H1 (cell line): ENCODE data around the gene FGD4. TPM values are rescaled to one million over a fixed set of nuclear protein-coding genes. Genes with fewer than 3 reads are reported as not detected.

Experiments used
- CTCF ChIA-PET: fragments of 300-600 bp; sonication (Branson Sonifier 250); formaldehyde crosslinking; loops from one replicate; lab custom pipeline; 2021; ENCODE audit not compliant: partially characterized antibody; lab: Charles Lee
- POLR2A ChIA-PET: fragments of 300-600 bp; sonication (Branson Sonifier 250); formaldehyde crosslinking; loops from one replicate; lab custom pipeline; 2021; ENCODE audit warnings: inconsistent platforms; ENCODE audit not compliant: partially characterized antibody; lab: Charles Lee
- DNase-seq, 2 experiments: peaks; one replicate each; pipeline versions ENCODE4 v3.0.0 to v3.0.0-alpha.2; 2010 to 2022; ENCODE audit warnings: low spot score in 2 of 2, low read depth in 1 of 2, mixed read lengths in 1 of 2
- FAIRE-seq: peaks from 2 replicates; lab custom pipeline; 2011; peaks lifted over from hg19 to GRCh38; lab: Jason Lieb, UNC
- H2AFZ ChIP-seq: 2 replicates; pipeline ENCODE4 v1.8.1; 2012; ENCODE audit warnings: low read length, inconsistent platforms
- H2AK5ac ChIP-seq: 2 replicates; pipeline ENCODE4 v1.6.1; 2013; ENCODE audit warnings: low read depth, low read length
- H2BK120ac ChIP-seq: replicated peaks from 2 replicates; pipeline ENCODE3; 2013; ENCODE audit warnings: low read depth, low read length, inconsistent platforms
- H2BK12ac ChIP-seq: 2 replicates; pipeline ENCODE4 v1.6.1; 2013; ENCODE audit warnings: low read depth, low read length
- H2BK15ac ChIP-seq: 2 replicates; pipeline ENCODE4 v1.6.1; 2013; ENCODE audit warnings: low read length
- H2BK20ac ChIP-seq: 2 replicates; pipeline ENCODE4 v1.6.1; 2013; ENCODE audit warnings: low read length
- H2BK5ac ChIP-seq: 2 replicates; pipeline ENCODE4 v1.6.1; 2013; ENCODE audit warnings: low read depth, low read length
- H3K14ac ChIP-seq: 2 replicates; pipeline ENCODE4 v1.6.1; 2013; ENCODE audit warnings: inconsistent platforms; ENCODE audit not compliant: insufficient read length
- H3K18ac ChIP-seq: 2 replicates; pipeline ENCODE4 v1.6.1; 2013; ENCODE audit warnings: low read length; ENCODE audit errors: extremely low read depth
- H3K23ac ChIP-seq: 2 replicates; pipeline ENCODE4 v1.6.1; 2013; ENCODE audit warnings: inconsistent platforms; ENCODE audit not compliant: insufficient read length
- H3K23me2 ChIP-seq: 2 replicates; pipeline ENCODE4 v1.6.1; 2013; ENCODE audit warnings: low read depth, low read length
- H3K27ac ChIP-seq: 2 replicates; pipeline ENCODE4 v1.6.1; 2011; ENCODE audit warnings: low read depth, low read length, inconsistent platforms
- H3K27me3 ChIP-seq, 4 experiments: replicated peaks in 1 of 4; 1 replicate in 1 of 4; 2 replicates in 3 of 4; pipeline versions ENCODE4 v1.6.1 to v1.8.1; 2011 to 2013; ENCODE audit warnings: low read length in 3 of 4, mild to moderate bottlenecking in 3 of 4, inconsistent platforms in 2 of 4, mixed read lengths in 2 of 4, moderate library complexity in 1 of 4; ENCODE audit not compliant: control insufficient read depth in 3 of 4, insufficient read depth in 3 of 4; ENCODE audit errors: extremely low read depth in 1 of 4
- H3K36me3 ChIP-seq, 4 experiments: 2 replicates each; pipeline versions ENCODE4 v1.6.1 to v1.8.1; 2011 to 2013; ENCODE audit warnings: mild to moderate bottlenecking in 4 of 4, low read length in 3 of 4, moderate library complexity in 2 of 4, control low read depth in 1 of 4, inconsistent platforms in 1 of 4; ENCODE audit not compliant: insufficient read depth in 4 of 4, control insufficient read depth in 2 of 4
- H3K4ac ChIP-seq: replicated peaks from 2 replicates; pipeline ENCODE3; 2013; ENCODE audit warnings: low read length, low read depth, mixed read lengths, inconsistent platforms; ENCODE audit not compliant: insufficient read length
- H3K4me1 ChIP-seq, 4 experiments: replicated peaks in 1 of 4; 1 replicate in 1 of 4; 2 replicates in 3 of 4; pipeline versions ENCODE4 v1.6.1 to v1.8.1; 2011 to 2013; ENCODE audit warnings: low read length in 3 of 4, inconsistent platforms in 2 of 4, mixed read lengths in 1 of 4; ENCODE audit not compliant: insufficient read depth in 4 of 4, control insufficient read depth in 3 of 4
- H3K4me2 ChIP-seq, 2 experiments: 2 replicates each; pipeline versions ENCODE4 v1.6.1 to v1.8.1; 2011 to 2013; ENCODE audit warnings: low read depth in 2 of 2, low read length in 2 of 2, control low read depth in 1 of 2, inconsistent platforms in 1 of 2, mild to moderate bottlenecking in 1 of 2; ENCODE audit not compliant: insufficient read depth in 1 of 2
- H3K4me3 ChIP-seq, 4 experiments: fragments of 200-600, 300-600 bp in 1 of 4; sonication (generic), shearing (Covaris generic), sonication (Bioruptor Twin) in 1 of 4; 2 replicates each; pipeline versions ENCODE4 v1.5.1 to v1.8.1; 2011 to 2016; ENCODE audit warnings: low read length in 4 of 4, low read depth in 3 of 4, control low read depth in 2 of 4, inconsistent platforms in 2 of 4, mild to moderate bottlenecking in 2 of 4, mixed read lengths in 1 of 4, moderate library complexity in 1 of 4; ENCODE audit not compliant: insufficient read depth in 2 of 4; ENCODE audit errors: extremely low read depth in 1 of 4
- H3K56ac ChIP-seq: replicated peaks from 2 replicates; pipeline ENCODE3; 2013; ENCODE audit warnings: low read depth, mild to moderate bottlenecking, mixed read lengths, low read length, inconsistent platforms; ENCODE audit not compliant: insufficient read length
- H3K79me1 ChIP-seq: 2 replicates; pipeline ENCODE4 v1.6.1; 2013; ENCODE audit warnings: low read depth, low read length, control low read depth
- H3K79me2 ChIP-seq, 2 experiments: 2 replicates each; pipeline versions ENCODE4 v1.6.1 to v1.8.1; 2012 to 2013; ENCODE audit warnings: low read length in 2 of 2, mild to moderate bottlenecking in 2 of 2, inconsistent platforms in 1 of 2; ENCODE audit not compliant: insufficient read depth in 2 of 2, control insufficient read depth in 1 of 2
- H3K9ac ChIP-seq, 4 experiments: replicated peaks in 1 of 4; 1 replicate in 1 of 4; 2 replicates in 3 of 4; pipeline versions ENCODE4 v1.6.1 to v1.8.1; 2011 to 2013; ENCODE audit warnings: low read depth in 3 of 4, low read length in 3 of 4, control low read depth in 2 of 4, mild to moderate bottlenecking in 2 of 4, moderate library complexity in 2 of 4, inconsistent platforms in 1 of 4; ENCODE audit errors: extremely low read depth in 1 of 4
- H3K9me3 ChIP-seq, 2 experiments: 2 replicates each; pipeline versions ENCODE4 v1.6.1 to v1.8.1; 2012 to 2013; ENCODE audit warnings: mild to moderate bottlenecking in 2 of 2, moderate library complexity in 2 of 2, control low read depth in 1 of 2, inconsistent platforms in 1 of 2, low read depth in 1 of 2, low read length in 1 of 2, mixed read lengths in 1 of 2; ENCODE audit not compliant: insufficient read depth in 2 of 2
- H4K20me1 ChIP-seq, 2 experiments: replicated peaks in 1 of 2; 2 replicates each; pipeline versions ENCODE3 to v1.8.1; 2011 to 2013; ENCODE audit warnings: inconsistent platforms in 2 of 2, low read length in 2 of 2, mild to moderate bottlenecking in 1 of 2; ENCODE audit not compliant: insufficient read depth in 2 of 2, control insufficient read depth in 1 of 2
- H4K5ac ChIP-seq: 2 replicates; pipeline ENCODE4 v1.6.1; 2013; ENCODE audit warnings: low read length, low read depth, mixed read lengths, inconsistent platforms; ENCODE audit not compliant: insufficient read length
- H4K8ac ChIP-seq: 2 replicates; pipeline ENCODE4 v1.8.0; 2013; ENCODE audit warnings: mild to moderate bottlenecking, moderate library complexity, low read length, inconsistent platforms; ENCODE audit not compliant: insufficient read depth; ENCODE audit errors: extremely low read depth
- H4K91ac ChIP-seq: replicated peaks from 2 replicates; pipeline ENCODE3; 2013; ENCODE audit warnings: low read length, mixed read lengths, inconsistent platforms; ENCODE audit not compliant: insufficient read length
- E2F6 ChIP-seq: IDR thresholded peaks from 2 replicates; pipeline ENCODE4 v1.6.1; 2012; ENCODE audit warnings: inconsistent platforms
- EGR1 ChIP-seq: IDR thresholded peaks from 2 replicates; pipeline ENCODE4 v1.6.1; 2011; ENCODE audit warnings: low read depth, low read length, borderline replicate concordance
- GABPA ChIP-seq: IDR thresholded peaks from 2 replicates; pipeline ENCODE4 v1.6.1; 2011; ENCODE audit warnings: mild to moderate bottlenecking, low read length, moderate library complexity, borderline replicate concordance; ENCODE audit not compliant: insufficient read depth
- HDAC2 ChIP-seq, 2 experiments: fragments of 300-600 bp in 1 of 2; sonication (generic) in 1 of 2; IDR thresholded peaks; 2 replicates each; pipeline ENCODE4 v1.6.1; 2011 to 2012; ENCODE audit warnings: low read depth in 2 of 2, low read length in 2 of 2, mild to moderate bottlenecking in 2 of 2, moderate library complexity in 2 of 2, borderline replicate concordance in 1 of 2, inconsistent platforms in 1 of 2
- HDAC6 ChIP-seq: IDR thresholded peaks from one replicate; pipeline ENCODE4 v1.7.1; 2012; ENCODE audit warnings: low read depth, mild to moderate bottlenecking, inconsistent platforms, low read length, moderate library complexity
- MAFK ChIP-seq: IDR thresholded peaks from 2 replicates; pipeline ENCODE4 v1.6.1; 2012; ENCODE audit warnings: low read depth, mild to moderate bottlenecking, improper control_type of control experiment, low read length
- NANOG ChIP-seq: IDR thresholded peaks from 2 replicates; pipeline ENCODE4 v1.6.1; 2011; ENCODE audit warnings: low read length, low read depth, mild to moderate bottlenecking, inconsistent platforms; ENCODE audit not compliant: insufficient read depth, poor library complexity, severe bottlenecking
- RNF2 ChIP-seq: fragments of 200-900, 300-1000 bp; sonication (generic); IDR thresholded peaks from 2 replicates; pipeline ENCODE4 v1.7.1; 2016; ENCODE audit warnings: borderline replicate concordance, low read depth, mild to moderate bottlenecking, antibody characterized with exemption, low read length; ENCODE audit not compliant: poor library complexity, severe bottlenecking; ENCODE audit errors: missing control alignments
- SP1 ChIP-seq: IDR thresholded peaks from 2 replicates; pipeline ENCODE4 v1.6.1; 2011; ENCODE audit warnings: low read depth, low read length
- TAF1 ChIP-seq: IDR thresholded peaks from 2 replicates; pipeline ENCODE4 v1.6.1; 2011; ENCODE audit warnings: mild to moderate bottlenecking, low read depth, low read length
- WGBS, 2 experiments: shearing (Covaris generic) in 1 of 2; methylation state at CpG; one replicate each; pipeline versions ENCODE4 v1.1.6 to v1.1.7; 2013 to 2015; ENCODE audit warnings: low lambda C conversion rate in 2 of 2, mixed read lengths in 2 of 2, inconsistent platforms in 1 of 2, low coverage in 1 of 2, missing lambda C conversion rate in 1 of 2; ENCODE audit not compliant: insufficient replicate concordance in 2 of 2, insufficient coverage in 1 of 2, insufficient read length in 1 of 2; ENCODE audit errors: extremely low coverage in 1 of 2, missing lambda C conversion rate in 1 of 2; 5-methylcytosine and 5-hydroxymethylcytosine counted together
- polyA plus RNA-seq, 7 experiments: library from polyadenylated mRNA; depleted of rRNA in 3 of 7; stranded (reverse) in 5 of 7; unstranded in 2 of 7; fragments of >200 nt in 5 of 7; fragments of 200-250 nt in 2 of 7; gene quantifications; 1 replicate in 5 of 7; 2 replicates in 1 of 7; 4 replicates in 1 of 7; pipeline versions ENCODE4 v1.2.1 to v1.2.3, GENCODE V29; 2011 to 2013; ENCODE audit warnings: missing spikeins in 2 of 7, mixed read lengths in 2 of 7
- total RNA-seq: library from RNA; stranded (reverse); fragmentation: NEBNext Ultra II Directional; extraction: Animal tissue kit (Norgen Biotek cat#: 25700); gene quantifications from 2 replicates; pipeline ENCODE4 v1.2.1, GENCODE V29; 2021
- TF ChIP-seq, protein P1 (sequence below): IDR thresholded peaks from 2 replicates; pipeline ENCODE4 v1.6.1; 2012; ENCODE audit warnings: inconsistent platforms

The FGD4 gene
- total and polyA plus RNA-seq, 2 of the 8 experiments (the other 6 are each of a cell fraction or from before 2014, with no cell fraction given): 8.5 to 48.2 TPM

DNA sequence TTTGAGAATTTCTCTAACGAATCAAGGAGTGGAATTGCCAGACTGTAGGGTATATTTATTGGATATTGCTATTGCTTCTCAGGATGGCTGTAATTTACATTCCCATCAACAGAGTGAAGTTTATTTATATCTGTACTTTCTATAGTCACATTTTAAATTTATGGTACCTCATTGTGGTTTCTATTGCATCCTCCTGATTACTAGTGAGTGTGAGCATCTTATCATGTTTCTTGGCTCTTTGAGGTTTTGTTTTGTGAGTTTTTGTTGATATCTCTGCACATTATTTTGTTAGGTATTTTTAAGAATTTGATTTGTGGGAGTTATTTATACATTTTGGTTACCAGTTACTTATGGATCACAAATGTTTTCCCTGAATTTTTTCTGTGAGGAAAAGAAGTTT, 293.7 kb downstream of the FGD4 start:
- no peak overlapping the region for H2BK120ac ChIP-seq
- FAIRE-seq (no peak), DNase-seq (no peak)
- no peak for TF ChIP-seq GABPA
- TF ChIP-seq RNF2: no peak
- TF ChIP-seq NANOG: no peak
- TF ChIP-seq, protein P1, sequence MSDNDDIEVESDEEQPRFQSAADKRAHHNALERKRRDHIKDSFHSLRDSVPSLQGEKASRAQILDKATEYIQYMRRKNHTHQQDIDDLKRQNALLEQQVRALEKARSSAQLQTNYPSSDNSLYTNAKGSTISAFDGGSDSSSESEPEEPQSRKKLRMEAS: no peak
- TF ChIP-seq EGR1: no peak
- TF ChIP-seq SP1: no peak
- no peak for TF ChIP-seq E2F6
- no peak for TF ChIP-seq TAF1
- no peak for TF ChIP-seq MAFK
- TF ChIP-seq HDAC2 (IDR thresholded peaks at IDR 0.05; ENCODE audit: borderline replicate concordance in 1 of 2, low read depth in 2 of 2, low read length in 2 of 2): no peak
- TF ChIP-seq HDAC6: no peak
- peaks cover 3 to 97% of the 10 kb centered on the region in 2 experiments; a peak in 3 of 4 replicates for H3K79me2 ChIP-seq
- no peak overlapping the region for H2AK5ac ChIP-seq
- H3K23me2 ChIP-seq: no peaks in the 10 kb centered on the region
- peaks cover 0 to 5% (median 0%) of the 10 kb centered on the region in 4 experiments; a peak in 2 of 7 replicates for H3K4me1 ChIP-seq
- no peak overlapping the region for H3K9ac ChIP-seq
- no peak overlapping the region for H2BK5ac ChIP-seq
- POLR2A ChIA-PET: no interaction called here
- H3K56ac ChIP-seq: no peak overlapping the region
- no peak overlapping the region for H3K27ac ChIP-seq
- no peak overlapping the region for H3K4ac ChIP-seq
- H3K27me3 ChIP-seq: no peaks in the 10 kb centered on the region
- H3K79me1 ChIP-seq: no peaks in the 10 kb centered on the region
- H2BK20ac ChIP-seq: no peak overlapping the region
- H3K18ac ChIP-seq: no peak overlapping the region
- no peak overlapping the region for H3K4me2 ChIP-seq
- H3K4me3 ChIP-seq: no peak overlapping the region
- H4K20me1 ChIP-seq: peaks cover 0 to 1% of the 10 kb centered on the region in 2 experiments
- H3K23ac ChIP-seq: no peak overlapping the region
- no peak overlapping the region for H4K91ac ChIP-seq
- H4K8ac ChIP-seq: no peak overlapping the region
- peaks cover 0 to 2% (median 0%) of the 10 kb centered on the region in 4 experiments; a peak in 1 of 8 replicates for H3K36me3 ChIP-seq
- H3K9me3 ChIP-seq: no peaks in the 10 kb centered on the region
- H3K14ac ChIP-seq: no peak overlapping the region
- CTCF ChIA-PET: no interaction called here
- no peak overlapping the region for H2AFZ ChIP-seq
- no peak overlapping the region for H2BK15ac ChIP-seq
- 83% methylated on average over 1 of the region's 1 CpG; no CpG with 5 or more reads in 1 of the 2 experiments for WGBS, 2 experiments
- H2BK12ac ChIP-seq: no peak overlapping the region
- H4K5ac ChIP-seq: no peak overlapping the region
